ENCODE results near the gene TMEM123. TPM values are rescaled to one million over a fixed set of nuclear protein-coding genes. Genes with fewer than 3 reads are reported as not detected.

The TMEM123 gene
- total RNA-seq, 1 donor from 2014 or later = 156 TPM

DNA sequence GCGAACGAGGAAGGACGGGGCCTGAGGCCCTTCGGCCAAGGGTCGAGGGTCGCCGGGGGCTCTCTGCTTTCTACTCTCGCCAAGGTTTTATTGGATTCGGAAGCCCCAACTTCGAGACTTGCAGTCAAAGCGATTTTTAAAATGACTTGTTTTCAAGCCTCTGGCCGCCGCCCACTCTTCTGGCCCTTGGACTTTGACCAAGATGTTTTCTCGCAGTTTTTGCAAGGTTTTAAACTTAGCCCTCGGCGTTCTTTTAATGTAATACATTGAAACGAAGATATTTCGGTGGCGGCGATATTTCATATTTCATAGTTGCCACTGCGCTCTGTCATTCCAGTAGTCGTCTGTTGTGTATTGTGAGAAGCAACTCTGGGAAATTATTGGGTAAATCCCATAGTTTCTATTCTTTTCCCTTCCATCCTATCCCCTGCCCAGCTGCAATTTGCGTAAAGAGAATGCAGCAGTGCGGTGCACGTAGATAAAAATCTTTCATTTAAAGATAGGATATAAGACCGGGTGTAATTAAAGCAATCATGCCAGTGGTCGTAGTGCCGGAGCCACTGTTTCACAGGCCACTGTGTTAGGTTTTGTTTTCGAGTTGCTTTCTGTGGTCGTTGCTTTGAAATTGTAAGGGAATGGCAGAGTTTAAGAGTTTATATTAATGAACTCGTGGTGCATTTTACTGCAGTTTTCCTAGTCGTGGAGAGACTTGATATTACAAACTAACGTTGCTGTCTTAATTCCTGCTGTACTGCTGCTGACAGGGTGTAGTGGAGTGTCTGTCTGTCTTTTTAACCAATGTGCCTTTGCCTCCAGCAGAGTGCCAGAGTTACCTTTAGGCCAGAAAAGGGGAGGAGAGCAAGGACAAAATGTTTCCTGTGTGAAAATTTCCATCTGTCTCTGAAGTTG lies 104.8 kb downstream of the TMEM123 start:
- Histone ChIP-seq H3K4me1 (peaks cover 37% of the 10 kb centered on the region), H3K4me3 (peak overlapping the region; percentile 72 to 83), H3K27me3 (no peaks in the 10 kb centered on the region), H3K36me3 (peaks cover 3 to 7% of the 10 kb centered on the region in 2 donors), H3K9me3 (no peaks in the 10 kb centered on the region), H3K27ac (peak overlapping the region; percentile 98)
- TF ChIP-seq, protein P1, sequence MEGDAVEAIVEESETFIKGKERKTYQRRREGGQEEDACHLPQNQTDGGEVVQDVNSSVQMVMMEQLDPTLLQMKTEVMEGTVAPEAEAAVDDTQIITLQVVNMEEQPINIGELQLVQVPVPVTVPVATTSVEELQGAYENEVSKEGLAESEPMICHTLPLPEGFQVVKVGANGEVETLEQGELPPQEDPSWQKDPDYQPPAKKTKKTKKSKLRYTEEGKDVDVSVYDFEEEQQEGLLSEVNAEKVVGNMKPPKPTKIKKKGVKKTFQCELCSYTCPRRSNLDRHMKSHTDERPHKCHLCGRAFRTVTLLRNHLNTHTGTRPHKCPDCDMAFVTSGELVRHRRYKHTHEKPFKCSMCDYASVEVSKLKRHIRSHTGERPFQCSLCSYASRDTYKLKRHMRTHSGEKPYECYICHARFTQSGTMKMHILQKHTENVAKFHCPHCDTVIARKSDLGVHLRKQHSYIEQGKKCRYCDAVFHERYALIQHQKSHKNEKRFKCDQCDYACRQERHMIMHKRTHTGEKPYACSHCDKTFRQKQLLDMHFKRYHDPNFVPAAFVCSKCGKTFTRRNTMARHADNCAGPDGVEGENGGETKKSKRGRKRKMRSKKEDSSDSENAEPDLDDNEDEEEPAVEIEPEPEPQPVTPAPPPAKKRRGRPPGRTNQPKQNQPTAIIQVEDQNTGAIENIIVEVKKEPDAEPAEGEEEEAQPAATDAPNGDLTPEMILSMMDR (IDR thresholded peaks at IDR 0.05) = no peak
- TF ChIP-seq POLR2A (IDR thresholded peaks at IDR 0.05) = no peak
- TF ChIP-seq POLR2AphosphoS5 (IDR thresholded peaks at IDR 0.05; ENCODE audit: insufficient read depth in 1 of 2, low read depth in 1 of 2) = no peak
- intact Hi-C loops (cut with DNase I) = loop anchor here (5.0 to 10.0 kb wide), 2 partner anchors 53 to 105 kb away; partner anchors contain the start of gene TMEM123
- DNase-seq (ENCODE audit: extremely low spot score in 2 of 2) = no peak

DNA sequence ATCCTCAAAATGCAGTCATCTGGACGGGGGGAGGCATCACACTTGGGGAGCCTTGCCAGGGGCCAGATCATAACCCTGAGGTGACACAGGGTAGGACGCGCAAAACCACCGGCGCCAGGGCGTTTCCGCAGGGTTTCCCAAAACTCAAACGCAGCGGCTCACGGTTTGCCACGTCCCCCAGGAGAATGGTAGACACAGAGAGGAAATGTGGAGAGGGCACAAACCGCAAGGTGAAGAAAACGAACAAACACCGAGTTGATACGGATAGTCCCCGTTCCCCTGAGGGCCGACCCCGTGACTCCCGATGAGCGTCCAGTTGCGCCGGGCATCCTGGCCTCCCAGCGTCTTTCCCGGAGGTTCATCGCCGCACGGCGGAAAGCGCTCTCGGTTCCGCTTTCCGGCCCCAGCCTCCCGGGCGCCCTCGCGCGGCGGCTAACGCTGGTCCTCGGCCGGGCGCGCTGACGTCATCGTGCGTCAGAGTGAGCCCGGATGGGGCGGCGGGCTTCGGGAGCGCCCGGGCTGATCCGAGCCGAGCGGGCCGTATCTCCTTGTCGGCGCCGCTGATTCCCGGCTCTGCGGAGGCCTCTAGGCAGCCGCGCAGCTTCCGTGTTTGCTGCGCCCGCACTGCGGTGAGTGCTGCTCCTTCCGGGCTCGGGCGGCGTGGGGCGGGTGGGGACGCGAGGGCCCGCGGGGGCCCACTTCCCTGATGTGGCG lies 105.7 kb downstream of the TMEM123 start, which contains the start of gene BIRC2:
Gene BIRC2 (plus strand): TSS at position 467 of the 714 bp plus-strand sequence. CDS start 2,641 bp downstream, outside the sequence.
- intact Hi-C loops (cut with DNase I) = loop anchor here (5.0 to 10.0 kb wide), 2 partner anchors 52 to 105 kb away; partner anchors contain the start of gene TMEM123
- peak within 1 kb of the TSS; percentile 72 to 83 for H3K4me3 ChIP-seq
- H3K4me1 ChIP-seq = peaks cover 37% of the 10 kb centered on the region
- DNase-seq (ENCODE audit: extremely low spot score in 2 of 2) = peak; percentile 90 to 97
- no peaks in the 10 kb centered on the region for H3K27me3 ChIP-seq
- H3K36me3 ChIP-seq = peaks cover 3 to 7% of the 10 kb centered on the region in 2 donors
- H3K27ac ChIP-seq = peak within 1 kb of the TSS; percentile 98
- peak; percentile 64 to 97 for TF ChIP-seq POLR2AphosphoS5 (IDR thresholded peaks at IDR 0.05; ENCODE audit: insufficient read depth in 1 of 2, low read depth in 1 of 2)
- TF ChIP-seq, protein P1 (IDR thresholded peaks at IDR 0.05) = peak; percentile 28 to 79 (median 78)
- peak in 1 of 2 donors; percentile 91 for TF ChIP-seq POLR2A (IDR thresholded peaks at IDR 0.05)
- no peaks in the 10 kb centered on the region for H3K9me3 ChIP-seq

DNA sequence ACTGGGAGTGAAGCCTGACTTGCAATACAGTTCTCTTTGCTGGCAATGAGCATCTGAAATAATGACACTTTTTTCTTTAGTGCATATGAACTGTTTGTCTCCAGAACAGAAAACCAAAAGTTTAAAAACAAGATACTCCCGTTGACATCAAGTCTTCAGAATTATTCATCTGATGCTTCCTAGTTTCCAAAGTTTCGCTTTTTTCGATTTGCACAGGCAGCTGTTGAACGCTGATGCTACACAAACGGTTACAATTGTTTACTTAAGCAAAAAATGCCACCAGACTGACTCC lies 106.2 kb downstream of the TMEM123 start:
- intact Hi-C loops (cut with DNase I) = loop anchor here (5.0 to 10.0 kb wide), 2 partner anchors 52 to 106 kb away; partner anchors contain the start of gene TMEM123
- TF ChIP-seq, protein P1 (IDR thresholded peaks at IDR 0.05) = no peak
- TF ChIP-seq POLR2AphosphoS5 (IDR thresholded peaks at IDR 0.05; ENCODE audit: insufficient read depth in 1 of 2, low read depth in 1 of 2) = no peak
- no peak for TF ChIP-seq POLR2A (IDR thresholded peaks at IDR 0.05)

More for the DNA sequence above, 106.2 kb downstream of the TMEM123 start:
- Histone ChIP-seq H3K27ac (peak overlapping the region; percentile 98), H3K36me3 (peaks cover 3 to 7% of the 10 kb centered on the region in 2 donors), H3K9me3 (no peaks in the 10 kb centered on the region), H3K27me3 (no peaks in the 10 kb centered on the region), H3K4me3 (peak overlapping the region; percentile 72 to 83), H3K4me1 (peaks cover 37% of the 10 kb centered on the region)
- no peak for DNase-seq (ENCODE audit: extremely low spot score in 2 of 2)

Other genes starting within 250 kb of the TMEM123 start
- gene BIRC3, start 135.3 kb downstream of the TMEM123 start, total RNA-seq = 7.1 TPM
- gene BIRC2, start 105.6 kb downstream of the TMEM123 start, total RNA-seq = 52.1 TPM
- 6.9 TPM for gene MMP7, start 78.0 kb upstream of the TMEM123 start, total RNA-seq
- not detected for gene MMP20, start 172.6 kb upstream of the TMEM123 start, total RNA-seq